ENCODE data around the gene NEDD4L.
"Not testable (repeated sequence)": the region's sequence is repeated elsewhere in the genome, so short reads cannot be mapped to it uniquely, and the experiment has no call there.

Gene NEDD4L

GRCh38 chr18:58354051-58354450 lies 310.0 kb downstream of the NEDD4L start:
- no peak for DNase-seq

DNA sequence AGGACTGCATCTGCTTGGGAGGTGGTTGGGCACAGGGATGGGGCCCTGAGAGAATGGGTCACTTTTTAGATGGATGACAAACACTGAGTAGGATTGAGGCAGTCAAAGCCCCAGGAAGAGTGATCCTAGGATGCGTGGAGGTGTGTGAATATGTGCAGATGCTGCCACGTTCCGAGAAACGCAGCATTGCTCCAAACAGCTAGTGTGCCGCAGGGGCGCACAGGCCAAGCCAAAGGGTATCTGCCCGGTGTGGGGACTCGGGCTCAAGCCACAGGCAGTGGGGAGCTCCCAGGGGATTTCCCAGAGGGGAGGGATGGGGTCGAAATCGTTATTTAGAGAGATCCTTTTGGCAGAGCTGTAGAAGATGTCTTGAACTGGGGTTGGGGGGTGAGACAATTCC lies 310.8 kb downstream of the NEDD4L start:
- DNase-seq, result no peak

- no peak for DNase-seq
Measured at GRCh38 chr18:58355243-58355642, 311.2 kb downstream of the NEDD4L start.

DNA sequence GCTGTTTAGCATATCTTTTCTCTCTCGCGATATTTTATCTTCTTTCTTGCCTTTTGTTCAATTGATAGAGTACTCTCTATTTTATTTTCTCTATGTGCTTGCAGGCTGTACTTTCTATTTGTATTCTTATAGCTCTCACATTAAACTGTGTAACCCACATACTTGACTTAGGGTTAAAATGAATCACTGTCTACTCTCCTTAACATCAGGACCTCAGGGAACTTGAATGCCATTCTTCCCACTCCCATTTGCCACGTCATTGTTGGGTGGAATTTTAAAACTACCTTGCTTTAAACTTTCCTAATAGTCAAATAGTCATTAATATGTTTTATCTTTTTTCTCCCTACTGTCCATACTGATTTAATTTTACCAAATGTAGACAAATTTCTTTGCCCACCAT lies 315.2 kb downstream of the NEDD4L start:
- DNase-seq, result no peak

- no peak for DNase-seq
Measured at GRCh38 chr18:58359620-58360019, 315.6 kb downstream of the NEDD4L start.

GRCh38 chr18:58360324-58360723 lies 316.3 kb downstream of the NEDD4L start:
- DNase-seq, result no peak

- DNase-seq, result no peak
Measured at GRCh38 chr18:58361212-58361611, 317.2 kb downstream of the NEDD4L start.

GRCh38 chr18:58362027-58362575 lies 318.1 kb downstream of the NEDD4L start:
- peak; percentile 85 for DNase-seq

GRCh38 chr18:58362829-58363271 lies 318.8 kb downstream of the NEDD4L start:
- no peak for DNase-seq

GRCh38 chr18:58363767-58364540 lies 319.9 kb downstream of the NEDD4L start:
- peak; percentile 42 for DNase-seq

DNA sequence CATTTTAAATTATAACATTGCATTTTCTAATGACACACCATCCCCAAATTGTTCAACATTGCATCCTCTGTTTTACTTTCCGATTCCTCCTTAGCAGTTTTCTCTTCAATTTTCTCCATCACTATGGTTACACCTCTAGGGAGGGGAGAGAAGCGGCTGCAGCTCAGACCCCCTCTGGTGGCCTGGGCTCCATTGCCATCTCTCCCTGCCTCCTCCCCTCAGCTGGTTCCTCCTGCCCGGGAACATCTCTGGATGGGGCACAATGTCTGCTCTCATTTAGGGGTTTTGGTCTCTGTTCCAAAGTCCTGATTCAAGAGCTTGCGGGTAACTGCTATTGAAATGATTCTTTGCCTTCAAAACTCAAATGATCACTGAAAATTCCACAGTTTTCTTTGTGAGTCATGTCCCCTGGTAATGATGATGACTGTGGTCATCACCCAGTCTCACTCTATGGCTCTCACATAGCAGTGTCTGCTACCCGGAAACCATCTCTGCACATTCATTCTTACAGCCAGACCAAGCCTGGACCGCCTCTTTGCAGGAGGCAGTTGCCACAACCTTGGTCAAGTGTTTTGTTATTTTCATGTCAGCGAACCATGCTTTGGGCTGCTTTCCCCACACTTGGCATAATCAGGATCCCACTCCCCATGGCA lies 321.0 kb downstream of the NEDD4L start:
- DNase-seq, result peak; percentile 77

GRCh38 chr18:58367425-58368140 lies 323.6 kb downstream of the NEDD4L start:
- DNase-seq, result no peak

DNA sequence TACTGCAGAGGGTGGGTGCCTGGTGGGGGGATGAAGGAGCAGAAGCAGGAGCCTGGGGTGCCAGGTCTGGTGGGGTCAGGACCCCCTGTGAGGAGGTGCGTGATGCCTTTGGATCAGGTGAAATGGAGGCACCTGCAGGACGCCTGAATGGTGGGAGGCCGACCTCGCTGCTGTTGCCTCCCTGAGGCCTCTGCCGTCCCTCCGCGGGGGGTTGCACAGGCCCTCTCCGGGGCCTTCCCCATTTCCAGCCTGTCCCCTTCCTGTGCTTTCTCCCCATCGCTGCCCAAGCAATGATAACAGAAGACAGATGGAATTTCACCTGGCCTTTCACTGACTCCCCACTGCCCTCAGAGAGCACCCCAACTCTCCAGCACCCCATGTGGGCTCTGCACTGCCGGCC lies 325.6 kb downstream of the NEDD4L start:
- DNase-seq, result no peak

DNA sequence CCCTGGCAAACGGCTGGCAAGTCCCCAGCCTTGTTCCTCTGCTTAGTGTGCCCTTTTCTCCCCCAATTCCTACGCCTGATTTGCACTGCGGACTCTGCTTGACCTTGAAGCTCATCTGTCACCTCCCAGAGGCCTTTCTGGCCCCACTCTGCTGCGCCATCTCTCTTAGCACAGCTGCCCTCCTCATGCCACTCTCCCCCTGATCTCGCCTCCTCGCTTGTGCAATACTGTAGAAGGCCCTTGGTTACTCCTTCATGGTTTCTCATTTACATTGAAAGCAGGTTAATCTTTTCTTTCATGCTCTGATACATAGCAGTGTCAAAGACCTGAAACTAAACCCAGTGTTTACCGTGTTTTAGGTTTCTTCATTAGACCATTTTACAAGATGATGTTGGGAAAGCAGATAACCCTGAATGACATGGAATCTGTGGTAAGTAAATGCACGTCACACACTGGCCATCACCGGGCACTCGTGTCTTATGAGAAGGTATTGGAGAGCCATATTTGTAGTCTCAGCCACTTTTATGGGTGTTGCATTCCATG lies 326.1 kb downstream of the NEDD4L start:
- no peak for DNase-seq

DNA sequence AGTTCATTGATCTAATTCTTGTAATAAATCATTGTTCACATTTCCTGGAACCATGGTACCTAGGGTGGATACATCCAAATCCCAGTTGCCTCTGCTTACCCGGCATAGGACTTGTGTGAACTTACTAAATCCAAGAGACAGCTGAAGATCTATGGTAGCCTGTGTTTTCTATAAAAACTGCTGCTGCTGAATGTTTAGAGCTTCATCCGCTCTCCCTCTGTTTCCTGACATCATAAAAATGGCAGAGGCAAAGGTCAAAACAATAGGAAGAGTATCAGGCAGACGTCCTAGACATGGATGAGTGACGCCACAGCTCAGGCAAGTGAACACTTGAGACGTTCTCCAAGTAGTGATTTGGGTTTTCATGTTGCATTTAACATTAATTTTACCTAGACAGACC lies 326.6 kb downstream of the NEDD4L start:
- DNase-seq, result no peak

GRCh38 chr18:58373481-58373880 lies 329.5 kb downstream of the NEDD4L start:
- no peak for DNase-seq

GRCh38 chr18:58375051-58375450 lies 331.0 kb downstream of the NEDD4L start:
- DNase-seq, result no peak

GRCh38 chr18:58378411-58379379 lies 334.7 kb downstream of the NEDD4L start:
- DNase-seq, result no peak

DNA sequence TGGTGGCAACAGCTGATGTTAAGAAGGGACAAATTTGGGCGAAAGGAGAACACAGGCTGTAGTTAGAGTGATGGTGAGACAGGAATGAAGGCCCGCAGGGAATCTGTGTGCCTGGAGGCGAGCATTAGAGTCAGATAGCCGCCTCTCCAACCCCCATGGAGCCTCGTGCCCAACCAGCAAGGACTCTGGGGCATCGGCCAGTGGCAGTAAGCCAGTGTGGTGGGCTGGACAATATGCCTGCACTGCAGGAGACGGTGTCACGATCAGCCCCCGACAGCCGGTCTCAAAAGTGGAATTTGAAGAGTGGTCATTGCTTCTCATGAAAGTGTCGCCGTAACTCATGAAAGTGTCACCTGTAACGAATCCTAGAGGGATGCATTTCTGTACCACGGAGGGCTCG lies 335.4 kb downstream of the NEDD4L start:
- no peak for DNase-seq

GRCh38 chr18:58380113-58380512 lies 336.1 kb downstream of the NEDD4L start:
- not testable (repeated sequence) for DNase-seq

DNA sequence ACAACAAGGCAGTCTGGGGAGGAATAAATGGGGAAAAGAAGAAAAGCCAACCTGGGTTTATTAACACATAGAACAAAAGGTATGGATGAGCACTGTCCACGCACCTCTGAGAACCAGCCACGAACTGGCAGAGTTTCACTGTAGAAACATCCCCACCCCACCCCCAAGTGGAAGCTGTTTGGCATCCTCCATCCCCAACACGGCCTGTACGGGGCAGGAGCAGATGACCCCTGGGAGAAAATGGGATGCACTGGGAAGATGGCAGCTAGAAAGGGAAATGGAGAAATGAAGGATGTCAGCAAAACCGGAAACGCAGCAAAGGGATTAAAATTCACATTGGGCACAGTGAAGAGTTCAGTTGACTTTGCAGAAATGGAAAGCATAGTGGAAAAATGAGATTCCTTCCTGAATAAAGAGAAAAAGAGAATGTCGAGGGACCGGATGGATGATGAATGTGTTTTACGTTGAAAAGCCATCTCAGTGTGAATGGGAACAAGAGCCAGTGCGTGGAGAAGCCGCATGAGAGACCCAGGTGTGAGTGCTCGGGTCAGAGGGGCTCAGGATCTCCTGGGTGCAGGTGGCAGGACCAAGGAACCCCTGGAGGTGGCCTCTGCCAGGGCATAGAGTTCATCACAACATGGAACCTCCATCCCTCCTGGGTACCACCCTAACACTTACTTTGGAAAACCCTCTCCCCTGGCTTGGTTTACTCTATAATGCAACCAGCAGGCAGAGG lies 337.8 kb downstream of the NEDD4L start:
- no peak for DNase-seq
